ENCODE measurements around the gene TOP3B.

TOP3B gene

DNA sequence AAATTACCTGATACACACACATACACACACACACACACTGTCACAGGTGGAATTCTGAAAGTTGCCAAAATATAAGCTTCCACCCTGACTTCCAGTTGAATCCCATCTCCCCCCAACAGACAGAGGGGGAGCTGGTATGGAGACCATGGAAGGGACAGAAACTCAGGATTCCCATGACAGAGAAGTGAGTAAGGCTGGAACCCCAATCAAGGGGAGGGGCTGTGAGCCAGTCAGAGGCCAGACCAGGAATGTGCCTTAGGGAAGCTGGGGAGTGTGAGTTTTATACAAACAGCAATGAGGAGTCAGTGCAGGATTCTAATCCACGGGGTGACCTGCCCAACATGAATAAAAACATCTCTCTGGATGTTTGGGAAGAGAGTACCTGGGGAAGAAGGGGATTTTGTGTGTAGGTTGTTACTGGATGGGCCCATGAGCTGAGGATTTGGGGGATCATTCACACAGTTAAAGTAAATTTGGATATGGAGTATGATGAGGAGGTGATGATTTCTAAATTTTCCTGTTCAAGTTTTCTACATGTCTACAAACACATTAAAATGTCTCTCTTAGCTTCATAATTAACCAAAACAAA, 38.7 kb upstream of the TOP3B start:
- no peak for DNase-seq (ENCODE audit: low read depth)
- no peak overlapping the region for H3K9ac ChIP-seq (ENCODE audit: low read length)
- no peak overlapping the region for H3K4me3 ChIP-seq (ENCODE audit: low read length)
- no peaks in the 10 kb centered on the region for H3K4me1 ChIP-seq (ENCODE audit: control insufficient read depth, insufficient read depth, low read length)
- H3K27me3 ChIP-seq (replicated peaks; ENCODE audit: control insufficient read depth, insufficient read depth, low read length): no peaks in the 10 kb centered on the region
- no peaks in the 10 kb centered on the region for H3K9me3 ChIP-seq (ENCODE audit: control insufficient read depth, low read length)
- H3K36me3 ChIP-seq (ENCODE audit: control insufficient read depth, insufficient read depth, low read length, severe bottlenecking): no peaks in the 10 kb centered on the region

DNA sequence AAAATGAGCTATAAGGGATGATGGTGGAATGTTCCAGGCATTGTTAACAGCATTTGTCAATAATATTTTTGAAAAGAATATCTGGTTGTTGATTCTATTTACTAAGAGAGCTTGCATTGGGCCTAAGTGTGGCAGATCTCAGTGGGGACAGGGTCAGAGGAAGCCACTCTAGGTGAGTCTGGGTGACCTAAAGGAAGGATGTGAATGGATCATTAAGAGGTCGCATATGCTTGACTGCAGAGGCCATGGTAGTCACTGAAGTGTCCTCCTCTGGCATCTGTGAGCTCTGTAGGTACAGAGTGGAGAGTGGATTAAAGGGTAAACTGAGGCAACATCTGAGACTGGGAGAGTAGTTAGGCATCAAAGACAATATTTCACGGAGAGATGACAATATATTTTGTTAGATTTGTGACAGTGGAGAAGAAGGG, 37.9 kb upstream of the TOP3B start:
- Histone ChIP-seq H3K4me1 (ENCODE audit: control insufficient read depth, insufficient read depth, low read length) (no peaks in the 10 kb centered on the region), H3K9ac (ENCODE audit: low read length) (no peak overlapping the region), H3K9me3 (ENCODE audit: control insufficient read depth, low read length) (no peaks in the 10 kb centered on the region), H3K36me3 (ENCODE audit: control insufficient read depth, insufficient read depth, low read length, severe bottlenecking) (no peaks in the 10 kb centered on the region), H3K4me3 (ENCODE audit: low read length) (no peak overlapping the region), H3K27me3 (replicated peaks; ENCODE audit: control insufficient read depth, insufficient read depth, low read length) (no peaks in the 10 kb centered on the region)
- DNase-seq (ENCODE audit: low read depth): no peak

DNA sequence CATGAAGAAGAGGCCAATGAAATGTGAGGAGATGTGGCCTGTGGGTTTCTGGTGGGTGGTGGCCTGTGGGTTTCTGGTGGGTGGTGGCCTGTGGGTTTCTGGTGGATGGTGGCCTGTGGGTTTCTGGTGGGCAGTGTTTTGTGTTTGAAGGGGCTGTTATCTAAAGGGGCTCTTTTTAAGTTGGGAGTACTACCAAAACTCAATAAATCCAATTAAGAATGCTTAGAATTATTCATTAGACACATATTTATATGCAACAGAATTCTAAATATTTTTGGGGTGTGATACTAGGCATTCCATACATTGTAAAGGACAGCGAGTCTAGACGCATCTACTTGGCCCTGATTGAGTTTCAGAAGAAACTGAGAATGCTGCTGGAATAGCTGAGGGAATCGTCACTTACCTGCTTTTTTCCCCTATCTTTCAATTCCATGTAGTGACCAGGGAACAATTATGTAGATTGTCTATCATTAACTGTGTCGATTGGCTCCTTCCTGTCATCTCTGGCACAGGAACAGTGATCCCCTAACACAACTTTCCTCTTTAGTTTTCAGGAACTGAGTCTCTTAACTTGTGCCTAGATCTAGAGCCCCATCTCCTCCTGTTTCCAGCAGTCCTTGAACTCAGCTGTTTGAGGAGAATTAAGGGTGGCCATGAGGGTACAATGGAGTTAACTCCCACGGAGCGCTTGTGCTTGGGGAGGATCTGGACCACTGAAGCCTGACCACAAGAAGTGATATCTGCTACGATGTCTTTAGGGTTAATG, 37.3 kb upstream of the TOP3B start:
- Histone ChIP-seq H3K27me3 (replicated peaks; ENCODE audit: control insufficient read depth, insufficient read depth, low read length) (no peaks in the 10 kb centered on the region), H3K9ac (ENCODE audit: low read length) (no peak overlapping the region), H3K4me3 (ENCODE audit: low read length) (no peak overlapping the region), H3K36me3 (ENCODE audit: control insufficient read depth, insufficient read depth, low read length, severe bottlenecking) (no peaks in the 10 kb centered on the region), H3K9me3 (ENCODE audit: control insufficient read depth, low read length) (no peaks in the 10 kb centered on the region), H3K4me1 (ENCODE audit: control insufficient read depth, insufficient read depth, low read length) (no peaks in the 10 kb centered on the region)
- DNase-seq (ENCODE audit: low read depth): no peak

DNA sequence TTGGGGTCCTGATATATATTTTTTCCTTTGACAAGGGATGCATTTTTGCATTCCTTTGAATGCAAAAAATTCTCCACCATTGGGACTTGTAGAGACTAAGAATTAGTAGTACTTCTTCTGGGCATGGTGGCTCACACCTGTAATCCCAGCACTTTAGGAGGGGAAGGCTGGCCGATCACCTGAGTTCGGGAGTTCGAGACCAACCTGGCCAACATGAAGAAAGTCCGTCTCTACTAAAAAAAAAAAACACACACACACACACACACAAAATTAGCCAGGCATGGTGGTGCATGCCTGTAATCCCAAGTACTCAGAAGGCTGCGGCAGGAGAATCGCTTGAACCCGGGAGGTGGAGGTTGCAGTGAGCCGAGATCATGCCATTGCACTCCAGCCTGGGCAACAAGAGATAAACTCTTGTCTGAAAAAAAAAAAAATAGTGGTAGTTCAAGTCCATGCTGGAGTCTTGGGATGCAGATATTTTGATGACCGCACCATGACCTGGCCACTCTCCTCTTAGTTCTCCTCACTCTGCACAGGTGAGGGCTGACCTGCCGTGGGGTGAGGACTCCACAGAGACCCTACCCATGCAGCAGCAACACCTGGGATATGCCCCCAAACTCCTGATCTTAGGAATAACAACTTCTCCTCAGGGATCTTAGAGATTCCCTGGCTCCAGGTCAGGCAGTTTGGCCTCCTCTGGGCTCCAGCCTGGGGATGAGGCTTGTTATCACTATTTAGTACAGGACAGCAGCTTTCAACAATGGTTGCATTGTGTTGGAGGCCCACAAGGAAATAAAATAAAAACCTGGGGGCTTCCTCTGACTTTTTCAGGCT, 36.5 kb upstream of the TOP3B start:
- H3K4me1 ChIP-seq (ENCODE audit: control insufficient read depth, insufficient read depth, low read length): no peaks in the 10 kb centered on the region
- H3K9me3 ChIP-seq (ENCODE audit: control insufficient read depth, low read length): no peaks in the 10 kb centered on the region
- no peaks in the 10 kb centered on the region for H3K36me3 ChIP-seq (ENCODE audit: control insufficient read depth, insufficient read depth, low read length, severe bottlenecking)
- no peak overlapping the region for H3K9ac ChIP-seq (ENCODE audit: low read length)
- no peak overlapping the region for H3K4me3 ChIP-seq (ENCODE audit: low read length)
- DNase-seq (ENCODE audit: low read depth): no peak
- no peaks in the 10 kb centered on the region for H3K27me3 ChIP-seq (replicated peaks; ENCODE audit: control insufficient read depth, insufficient read depth, low read length)

DNA sequence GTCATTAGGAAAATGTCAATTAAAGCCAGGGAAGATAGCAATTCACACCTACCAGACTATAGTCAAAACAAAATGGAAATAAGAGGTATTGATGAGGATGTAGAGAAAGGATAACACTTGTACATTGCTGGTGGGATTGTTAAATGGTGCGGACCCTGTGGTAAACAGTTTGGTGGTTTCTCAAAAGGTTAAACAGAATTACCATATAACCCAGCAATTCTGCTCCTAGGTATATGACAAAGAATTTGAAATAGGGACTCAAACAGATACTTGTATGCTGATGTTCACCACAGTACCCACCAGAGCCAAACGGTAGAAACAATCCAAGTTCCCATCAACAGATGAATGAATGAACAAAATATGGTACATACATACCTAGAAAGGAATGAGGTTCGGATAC, 33.0 kb upstream of the TOP3B start:
- H3K36me3 ChIP-seq (ENCODE audit: control insufficient read depth, insufficient read depth, low read length, severe bottlenecking): no peaks in the 10 kb centered on the region
- no peaks in the 10 kb centered on the region for H3K27me3 ChIP-seq (replicated peaks; ENCODE audit: control insufficient read depth, insufficient read depth, low read length)
- H3K9ac ChIP-seq (ENCODE audit: low read length): no peak overlapping the region
- no peak overlapping the region for H3K4me3 ChIP-seq (ENCODE audit: low read length)
- no peak for DNase-seq (ENCODE audit: low read depth)
- no peaks in the 10 kb centered on the region for H3K4me1 ChIP-seq (ENCODE audit: control insufficient read depth, insufficient read depth, low read length)
- no peaks in the 10 kb centered on the region for H3K9me3 ChIP-seq (ENCODE audit: control insufficient read depth, low read length)

DNA sequence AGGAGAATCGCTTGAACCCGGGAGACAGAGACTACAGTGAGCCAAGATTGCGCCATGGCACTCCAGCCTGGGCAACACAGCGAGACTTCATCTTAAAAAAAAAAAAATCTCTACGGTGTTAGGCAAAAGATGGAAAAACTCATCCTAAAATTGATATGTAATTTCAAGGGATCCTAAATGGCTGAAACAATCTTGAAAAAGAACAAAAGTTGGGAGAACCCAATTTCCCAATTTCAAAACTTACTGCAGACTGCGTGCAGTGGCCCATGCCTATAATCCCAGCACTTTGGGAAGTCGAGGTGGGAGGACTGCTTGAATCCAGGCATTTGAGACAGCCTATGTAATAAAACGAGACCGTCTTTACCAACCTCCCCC, 31.7 kb upstream of the TOP3B start:
- Histone ChIP-seq H3K4me3 (ENCODE audit: low read length) (no peak overlapping the region), H3K9me3 (ENCODE audit: control insufficient read depth, low read length) (no peaks in the 10 kb centered on the region), H3K36me3 (ENCODE audit: control insufficient read depth, insufficient read depth, low read length, severe bottlenecking) (no peaks in the 10 kb centered on the region), H3K9ac (ENCODE audit: low read length) (no peak overlapping the region), H3K4me1 (ENCODE audit: control insufficient read depth, insufficient read depth, low read length) (no peaks in the 10 kb centered on the region), H3K27me3 (replicated peaks; ENCODE audit: control insufficient read depth, insufficient read depth, low read length) (no peaks in the 10 kb centered on the region)
- DNase-seq (ENCODE audit: low read depth): no peak

DNA sequence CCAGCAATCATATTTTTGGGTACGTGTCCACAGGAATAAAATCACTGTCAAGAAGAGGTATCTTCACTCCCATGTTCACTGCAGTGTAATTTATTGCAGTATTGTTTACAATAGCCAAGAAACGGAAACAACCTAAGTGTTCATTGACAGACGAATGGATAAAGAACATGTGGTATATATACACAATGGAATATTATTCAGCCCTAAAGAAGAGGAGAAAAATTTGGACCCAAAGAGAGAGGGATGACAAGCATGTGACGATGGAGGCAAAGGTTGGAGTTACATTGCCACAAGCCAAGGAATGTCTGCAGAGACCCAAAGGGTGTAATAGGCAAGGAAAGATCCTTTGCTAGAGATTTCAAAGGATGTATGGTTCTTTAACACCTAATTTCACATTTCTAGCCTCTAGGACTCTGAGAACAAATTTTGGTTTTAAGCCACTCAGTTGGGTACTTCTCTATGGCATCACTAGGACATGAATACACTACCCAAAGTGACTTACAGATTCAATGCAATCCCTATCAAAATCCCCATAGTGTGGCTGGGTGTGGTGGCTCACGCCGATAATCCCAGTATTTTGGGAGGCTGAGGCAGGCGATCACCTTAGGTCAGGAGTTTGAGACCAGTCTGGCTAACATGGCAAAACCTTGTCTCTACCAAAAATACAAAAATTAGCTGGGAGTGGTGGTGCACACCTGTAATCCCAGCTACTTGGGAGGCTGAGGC, 31.1 kb upstream of the TOP3B start:
- H3K9me3 ChIP-seq (ENCODE audit: control insufficient read depth, low read length): no peaks in the 10 kb centered on the region
- H3K9ac ChIP-seq (ENCODE audit: low read length): no peak overlapping the region
- no peaks in the 10 kb centered on the region for H3K4me1 ChIP-seq (ENCODE audit: control insufficient read depth, insufficient read depth, low read length)
- no peak overlapping the region for H3K4me3 ChIP-seq (ENCODE audit: low read length)
- H3K36me3 ChIP-seq (ENCODE audit: control insufficient read depth, insufficient read depth, low read length, severe bottlenecking): no peaks in the 10 kb centered on the region
- no peaks in the 10 kb centered on the region for H3K27me3 ChIP-seq (replicated peaks; ENCODE audit: control insufficient read depth, insufficient read depth, low read length)
- DNase-seq (ENCODE audit: low read depth): no peak

DNA sequence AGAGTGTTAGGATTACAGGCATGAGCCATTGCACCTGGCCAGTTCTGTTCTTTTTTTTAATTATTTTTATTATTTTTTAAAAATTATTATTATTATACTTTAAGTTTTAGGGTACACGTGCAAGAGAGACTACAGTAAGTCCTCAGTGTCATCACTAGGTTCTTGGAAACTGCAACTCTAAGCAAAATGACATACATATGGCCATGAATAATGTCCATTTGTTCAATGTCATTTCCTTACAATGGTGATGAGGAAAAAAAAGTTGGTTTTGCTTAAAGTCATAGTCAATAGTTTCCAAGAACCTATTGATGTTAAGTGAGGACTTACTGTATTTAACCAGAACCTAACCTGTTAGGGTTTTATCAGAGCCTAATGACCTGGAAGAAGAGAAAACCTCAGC, 29.4 kb upstream of the TOP3B start:
- H3K27me3 ChIP-seq (replicated peaks; ENCODE audit: control insufficient read depth, insufficient read depth, low read length): no peaks in the 10 kb centered on the region
- no peak for DNase-seq (ENCODE audit: low read depth)
- H3K9me3 ChIP-seq (ENCODE audit: control insufficient read depth, low read length): no peaks in the 10 kb centered on the region
- H3K36me3 ChIP-seq (ENCODE audit: control insufficient read depth, insufficient read depth, low read length, severe bottlenecking): no peaks in the 10 kb centered on the region
- H3K9ac ChIP-seq (ENCODE audit: low read length): no peak overlapping the region
- H3K4me3 ChIP-seq (ENCODE audit: low read length): no peak overlapping the region
- H3K4me1 ChIP-seq (ENCODE audit: control insufficient read depth, insufficient read depth, low read length): no peaks in the 10 kb centered on the region

DNA sequence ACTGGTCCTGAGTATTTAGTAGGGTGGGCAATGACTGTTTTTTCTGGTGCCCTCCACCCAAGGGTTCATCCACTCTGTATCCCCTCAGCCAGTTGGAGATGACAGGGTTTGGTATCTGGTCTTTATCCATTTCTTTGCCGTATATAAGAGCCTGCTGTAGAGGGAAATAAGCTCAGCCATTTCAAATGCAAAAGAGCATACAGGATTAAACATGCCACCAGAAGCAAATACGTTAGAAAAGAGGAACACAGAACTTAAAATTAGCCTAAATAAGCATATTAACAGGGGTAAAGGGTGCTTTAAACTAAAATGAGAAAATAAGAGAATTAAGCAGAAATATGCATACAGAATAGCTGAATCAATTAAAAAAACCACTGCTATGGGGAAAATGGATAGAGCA, 27.8 kb upstream of the TOP3B start:
- Histone ChIP-seq H3K4me3 (ENCODE audit: low read length) (no peak overlapping the region), H3K27me3 (replicated peaks; ENCODE audit: control insufficient read depth, insufficient read depth, low read length) (no peaks in the 10 kb centered on the region)
- no peak for DNase-seq (ENCODE audit: low read depth)

DNA sequence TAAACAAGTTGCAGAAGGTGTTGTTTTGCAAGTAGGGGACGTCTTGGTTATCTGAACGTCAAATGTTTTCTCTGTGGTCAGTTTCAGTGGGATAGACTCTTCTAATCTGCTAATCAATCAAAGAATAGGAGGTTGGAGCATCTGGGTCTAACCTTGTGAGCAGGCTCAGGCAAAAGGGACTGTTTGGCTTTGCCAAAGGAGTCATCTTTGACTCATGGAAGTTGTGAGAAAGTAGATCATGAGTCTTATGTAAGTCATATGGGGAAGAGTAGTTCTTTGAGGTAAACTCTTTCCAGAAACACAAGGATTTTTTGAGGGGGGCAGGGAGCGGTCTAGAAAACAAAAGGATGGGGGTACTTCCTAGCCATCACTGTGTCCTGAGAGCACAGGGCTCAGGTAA, 27.1 kb upstream of the TOP3B start:
- no peaks in the 10 kb centered on the region for H3K9me3 ChIP-seq (ENCODE audit: control insufficient read depth, low read length)
- H3K4me1 ChIP-seq (ENCODE audit: control insufficient read depth, insufficient read depth, low read length): no peaks in the 10 kb centered on the region
- H3K4me3 ChIP-seq (ENCODE audit: low read length): no peak overlapping the region
- H3K27me3 ChIP-seq (replicated peaks; ENCODE audit: control insufficient read depth, insufficient read depth, low read length): no peaks in the 10 kb centered on the region
- no peak for DNase-seq (ENCODE audit: low read depth)
- H3K9ac ChIP-seq (ENCODE audit: low read length): no peak overlapping the region
- H3K36me3 ChIP-seq (ENCODE audit: control insufficient read depth, insufficient read depth, low read length, severe bottlenecking): no peaks in the 10 kb centered on the region

More for the DNA sequence above, 27.8 kb upstream of the TOP3B start:
- H3K4me1 ChIP-seq (ENCODE audit: control insufficient read depth, insufficient read depth, low read length): no peaks in the 10 kb centered on the region
- no peaks in the 10 kb centered on the region for H3K9me3 ChIP-seq (ENCODE audit: control insufficient read depth, low read length)
- no peak overlapping the region for H3K9ac ChIP-seq (ENCODE audit: low read length)
- no peaks in the 10 kb centered on the region for H3K36me3 ChIP-seq (ENCODE audit: control insufficient read depth, insufficient read depth, low read length, severe bottlenecking)

DNA sequence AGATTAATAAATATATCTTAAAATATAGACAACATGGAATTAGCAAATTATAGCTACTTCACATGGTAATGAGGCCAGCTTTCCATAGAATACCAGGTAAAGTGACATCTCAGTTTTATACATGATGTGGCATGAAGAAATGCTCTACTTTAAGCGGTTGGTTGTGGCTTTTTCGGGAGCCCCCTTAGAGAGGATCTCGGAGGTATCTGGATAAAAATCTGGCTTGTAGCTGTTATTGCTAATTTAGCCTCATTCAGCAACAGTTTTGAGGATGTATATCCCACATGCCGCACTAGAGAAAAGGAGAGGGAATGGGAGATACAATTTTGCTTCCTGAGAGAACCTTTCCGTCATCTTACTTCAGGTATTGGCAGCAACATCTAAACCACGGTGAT, 24.0 kb upstream of the TOP3B start:
- Histone ChIP-seq H3K36me3 (ENCODE audit: control insufficient read depth, insufficient read depth, low read length, severe bottlenecking) (no peaks in the 10 kb centered on the region), H3K4me3 (ENCODE audit: low read length) (no peak overlapping the region), H3K9me3 (ENCODE audit: control insufficient read depth, low read length) (no peaks in the 10 kb centered on the region), H3K9ac (ENCODE audit: low read length) (no peak overlapping the region), H3K4me1 (ENCODE audit: control insufficient read depth, insufficient read depth, low read length) (no peaks in the 10 kb centered on the region), H3K27me3 (replicated peaks; ENCODE audit: control insufficient read depth, insufficient read depth, low read length) (peaks cover 14% of the 10 kb centered on the region)
- DNase-seq (ENCODE audit: low read depth): no peak

All from adipocyte (in vitro differentiated cells).